BJ (cell line): Measurements from ENCODE around the gene CCDC3. TPM values are rescaled to one million over a fixed set of nuclear protein-coding genes. Genes with fewer than 3 reads are reported as not detected.
"Not testable (repeated sequence)": the region's sequence is repeated elsewhere in the genome, so short reads cannot be mapped to it uniquely, and the experiment has no call there.

Source experiments
- CTCF ChIA-PET: fragments of 350-600 bp; formaldehyde crosslinking; extraction: SDS; loops from one replicate; lab custom pipeline; 2021; ENCODE audit warnings: antibody characterized with exemption, inconsistent platforms; lab: Yijun Ruan, JAX
- POLR2A ChIA-PET: fragments of 300-600 bp; sonication (Branson Sonifier 250); formaldehyde crosslinking; extraction: SDS; loops from one replicate; lab custom pipeline; 2021; ENCODE audit warnings: antibody characterized with exemption; lab: Charles Lee
- DNase-seq: peaks from one replicate; pipeline ENCODE4 v3.0.0-alpha.2; 2011; ENCODE audit warnings: low read depth
- H3K27me3 ChIP-seq: 2 replicates; pipeline ENCODE4 v1.6.0; 2011; ENCODE audit warnings: low read length; ENCODE audit not compliant: control insufficient read depth, insufficient read depth
- H3K36me3 ChIP-seq: 2 replicates; pipeline ENCODE4 v1.5.1; 2011; ENCODE audit warnings: low read length; ENCODE audit not compliant: control insufficient read depth, insufficient read depth
- H3K4me3 ChIP-seq: 2 replicates; pipeline ENCODE4 v1.5.1; 2011; ENCODE audit warnings: low read depth, mild to moderate bottlenecking, control low read depth, low read length
- polyA plus RNA-seq: library from polyadenylated mRNA; depleted of rRNA; stranded (reverse); fragments of >200 nt; gene quantifications from 2 replicates; pipeline ENCODE4 v1.2.3, GENCODE V29; 2011
- TF ChIP-seq, protein P1 (sequence below): IDR thresholded peaks from 2 replicates; pipeline ENCODE4 v1.5.1; 2011; ENCODE audit warnings: low read depth, mild to moderate bottlenecking, control low read depth, inconsistent platforms, low read length, moderate library complexity; ENCODE audit not compliant: insufficient read depth

CCDC3 gene
- polyA plus RNA-seq, 1 experiment = 0.02 TPM

DNA sequence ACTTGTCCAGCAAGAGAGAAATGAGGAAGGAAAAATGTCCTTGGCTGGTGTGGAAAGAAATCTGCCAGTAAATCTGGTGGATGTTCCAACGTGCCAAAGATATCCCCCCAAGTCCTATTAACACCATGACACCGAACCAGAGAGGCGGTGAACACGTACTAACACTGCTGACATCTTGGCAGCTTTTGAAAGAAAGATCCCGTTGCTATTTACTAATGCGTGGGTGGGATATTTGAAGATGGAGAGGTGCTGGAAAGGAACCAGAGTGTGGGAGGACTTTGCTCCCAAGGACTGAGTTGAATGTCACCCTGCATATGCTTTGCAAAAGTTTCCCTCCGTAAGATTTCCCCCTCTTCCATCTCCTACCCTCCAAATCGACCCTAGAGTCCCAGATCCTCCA, 7.9 kb downstream of the CCDC3 start:
- no peak for DNase-seq
- no peaks in the 10 kb centered on the region for H3K27me3 ChIP-seq
- CTCF ChIA-PET = no interaction called here
- POLR2A ChIA-PET = no interaction called here
- TF ChIP-seq, protein P1, sequence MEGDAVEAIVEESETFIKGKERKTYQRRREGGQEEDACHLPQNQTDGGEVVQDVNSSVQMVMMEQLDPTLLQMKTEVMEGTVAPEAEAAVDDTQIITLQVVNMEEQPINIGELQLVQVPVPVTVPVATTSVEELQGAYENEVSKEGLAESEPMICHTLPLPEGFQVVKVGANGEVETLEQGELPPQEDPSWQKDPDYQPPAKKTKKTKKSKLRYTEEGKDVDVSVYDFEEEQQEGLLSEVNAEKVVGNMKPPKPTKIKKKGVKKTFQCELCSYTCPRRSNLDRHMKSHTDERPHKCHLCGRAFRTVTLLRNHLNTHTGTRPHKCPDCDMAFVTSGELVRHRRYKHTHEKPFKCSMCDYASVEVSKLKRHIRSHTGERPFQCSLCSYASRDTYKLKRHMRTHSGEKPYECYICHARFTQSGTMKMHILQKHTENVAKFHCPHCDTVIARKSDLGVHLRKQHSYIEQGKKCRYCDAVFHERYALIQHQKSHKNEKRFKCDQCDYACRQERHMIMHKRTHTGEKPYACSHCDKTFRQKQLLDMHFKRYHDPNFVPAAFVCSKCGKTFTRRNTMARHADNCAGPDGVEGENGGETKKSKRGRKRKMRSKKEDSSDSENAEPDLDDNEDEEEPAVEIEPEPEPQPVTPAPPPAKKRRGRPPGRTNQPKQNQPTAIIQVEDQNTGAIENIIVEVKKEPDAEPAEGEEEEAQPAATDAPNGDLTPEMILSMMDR = no peak
- H3K4me3 ChIP-seq = no peak overlapping the region
- no peaks in the 10 kb centered on the region for H3K36me3 ChIP-seq

GRCh38 chr10:12985347-12985746, 16.2 kb downstream of the CCDC3 start:
- no peaks in the 10 kb centered on the region for H3K36me3 ChIP-seq
- DNase-seq = no peak
- no peaks in the 10 kb centered on the region for H3K27me3 ChIP-seq
- no peak overlapping the region for H3K4me3 ChIP-seq
- TF ChIP-seq, protein P1 = no peak
- ChIA-PET CTCF (no interaction called here), POLR2A (no interaction called here)

DNA sequence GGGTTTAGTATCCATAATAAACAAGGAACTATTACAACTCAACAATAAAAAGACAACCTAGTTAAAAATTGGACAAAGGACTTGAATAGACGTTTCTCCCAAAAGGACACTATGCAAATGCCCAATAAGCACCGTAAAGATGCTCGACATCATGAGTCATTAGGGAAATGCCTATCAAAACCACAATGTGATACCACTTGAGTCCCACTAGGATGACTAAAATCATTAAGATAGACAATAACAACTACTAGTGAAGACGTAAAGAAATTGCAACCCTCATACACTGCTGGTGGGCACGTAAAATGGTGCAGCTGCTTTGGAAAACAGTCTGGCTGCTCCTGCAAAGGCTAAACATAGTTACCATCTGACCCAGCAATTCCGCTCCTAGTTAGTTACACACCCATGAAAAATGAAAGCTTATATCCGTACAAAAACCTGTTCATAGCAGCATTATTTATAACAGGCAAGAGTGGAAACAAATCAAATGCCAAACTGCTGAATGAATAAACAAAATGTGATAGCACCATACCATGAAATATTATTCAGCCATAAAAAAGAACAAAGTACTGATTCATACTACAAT, 17.3 kb downstream of the CCDC3 start:
- Histone ChIP-seq H3K36me3 (no peaks in the 10 kb centered on the region), H3K4me3 (no peak overlapping the region), H3K27me3 (no peaks in the 10 kb centered on the region)
- TF ChIP-seq, protein P1 = no peak
- ChIA-PET POLR2A (no interaction called here), CTCF (no interaction called here)
- DNase-seq = no peak

GRCh38 chr10:12983568-12983967, 17.9 kb downstream of the CCDC3 start:
- H3K27me3 ChIP-seq, CTCF ChIA-PET, H3K36me3 ChIP-seq, H3K4me3 ChIP-seq, POLR2A ChIA-PET, DNase-seq: not testable (repeated sequence)

- Histone ChIP-seq H3K4me3 (no peak overlapping the region), H3K36me3 (no peaks in the 10 kb centered on the region), H3K27me3 (no peaks in the 10 kb centered on the region)
- CTCF ChIA-PET = no interaction called here
- DNase-seq = no peak
- TF ChIP-seq, protein P1 = no peak
- POLR2A ChIA-PET = no interaction called here
Observed at GRCh38 chr10:12981570-12981969, 19.9 kb downstream of the CCDC3 start.

DNA sequence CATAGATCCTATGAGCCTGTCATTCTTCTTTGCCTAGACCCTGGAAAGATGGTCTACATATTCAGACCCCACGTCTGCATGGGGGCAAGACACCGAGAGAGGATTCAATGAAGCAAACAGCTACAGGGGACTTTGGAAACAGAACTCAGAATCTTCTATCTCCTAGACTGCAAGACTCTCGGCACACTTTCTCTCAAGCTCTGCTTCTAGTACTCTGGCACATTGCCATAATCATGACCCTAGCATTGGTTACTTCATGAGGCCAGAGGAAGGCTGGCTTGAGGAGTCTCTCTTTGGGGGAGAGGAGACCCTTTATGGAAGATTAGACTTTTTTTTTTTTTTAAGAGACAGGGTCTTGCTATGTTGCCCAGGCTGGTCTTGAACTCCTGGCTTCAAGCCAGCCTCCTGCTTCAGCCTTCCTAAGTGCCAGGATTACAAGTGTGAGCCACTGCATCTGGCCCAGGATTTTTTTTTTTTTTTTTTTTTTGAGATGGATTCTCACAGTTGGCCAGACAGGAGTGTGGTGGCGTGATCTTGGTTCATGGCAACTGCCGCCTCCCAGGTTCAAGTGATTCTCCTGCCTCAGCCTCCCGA, 20.7 kb downstream of the CCDC3 start:
- ChIA-PET CTCF (no interaction called here), POLR2A (no interaction called here)
- H3K4me3 ChIP-seq = no peak overlapping the region
- no peak for DNase-seq
- TF ChIP-seq, protein P1 = no peak
- no peaks in the 10 kb centered on the region for H3K27me3 ChIP-seq
- no peaks in the 10 kb centered on the region for H3K36me3 ChIP-seq
